C4-2B (cell line): ENCODE data around the gene D2HGDH.

Experiments used
- CTCF ChIP-seq: fragments of 450-650 bp; conservative IDR thresholded peaks from 2 replicates; pipeline ENCODE4 v1.5.1; 2017; ENCODE audit warnings: mild to moderate bottlenecking
- ZFX ChIP-seq: fragments of 450-650 bp; IDR thresholded peaks from 2 replicates; pipeline ENCODE4 v1.6.1; 2017

- TF ChIP-seq CTCF: no peak
- no peak for TF ChIP-seq ZFX
Observed at GRCh38 chr2:241686324-241686649, 48.1 kb upstream of the D2HGDH start.
